NCI-H1092 (cell line): ENCODE measurements around the gene MUC12.
"Not testable (repeated sequence)": the region's sequence is repeated elsewhere in the genome, so short reads cannot be mapped to it uniquely, and the experiment has no call there.

ENCODE experiments used
- DNase-seq: peaks from one replicate; lab custom pipeline; 2025; lab: John Stamatoyannopoulos, UW

The MUC12 gene

GRCh38 chr7:101064176-101064550 lies 94.8 kb downstream of the MUC12 start:
- not testable (repeated sequence) for DNase-seq

DNA sequence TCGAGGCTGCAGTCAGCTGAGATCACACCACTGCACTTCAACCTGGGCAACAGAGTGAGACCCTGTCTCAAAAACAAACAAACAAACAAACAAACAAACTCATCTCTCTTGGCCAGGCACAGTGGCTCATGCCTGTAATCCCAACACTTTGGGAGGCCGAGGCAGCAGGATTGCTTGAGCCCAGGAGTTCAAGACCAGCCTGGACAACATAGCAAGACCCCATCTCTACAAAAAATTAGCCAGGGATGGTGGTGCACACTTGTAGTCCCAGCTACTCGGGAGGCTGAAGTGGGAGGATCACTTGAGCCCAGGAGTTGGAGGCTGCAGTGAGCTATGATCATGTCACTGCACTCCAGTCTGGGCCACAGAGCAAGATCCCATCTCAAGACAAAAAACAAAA lies 95.8 kb downstream of the MUC12 start:
- not testable (repeated sequence) for DNase-seq

DNA sequence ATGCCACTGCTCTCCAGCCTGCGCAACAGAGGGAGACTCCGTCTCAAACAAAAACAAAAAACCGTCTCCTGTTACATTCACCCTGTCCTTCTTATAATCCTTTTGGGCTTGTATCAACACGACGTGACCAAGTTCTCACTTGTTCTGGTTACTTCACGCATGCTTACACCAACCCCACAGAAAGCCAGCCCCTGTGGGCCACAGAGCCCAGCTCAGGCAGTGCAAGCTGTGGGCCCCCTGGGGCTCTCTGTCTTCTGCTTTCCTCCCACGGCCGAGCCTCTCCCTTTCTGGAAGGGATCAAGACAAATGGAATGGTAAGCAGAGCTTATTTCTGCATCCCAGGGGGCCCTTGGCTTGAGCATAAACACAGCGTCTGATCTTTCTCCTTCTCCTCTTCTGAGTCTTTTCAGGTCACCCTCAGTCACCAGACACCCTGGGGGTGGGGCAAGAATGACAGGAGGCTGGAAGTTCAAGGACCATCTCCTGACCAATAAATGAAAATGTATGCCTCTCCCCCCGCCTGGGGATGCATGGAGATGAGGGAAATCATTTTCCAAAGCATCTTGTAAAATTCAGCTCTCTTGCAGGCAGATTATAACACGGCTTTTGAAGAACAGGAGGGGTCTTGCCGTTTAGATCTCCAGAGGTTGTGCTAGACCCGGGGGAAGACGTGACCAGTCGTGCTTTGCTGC lies 96.9 kb downstream of the MUC12 start:
- no peak for DNase-seq

DNA sequence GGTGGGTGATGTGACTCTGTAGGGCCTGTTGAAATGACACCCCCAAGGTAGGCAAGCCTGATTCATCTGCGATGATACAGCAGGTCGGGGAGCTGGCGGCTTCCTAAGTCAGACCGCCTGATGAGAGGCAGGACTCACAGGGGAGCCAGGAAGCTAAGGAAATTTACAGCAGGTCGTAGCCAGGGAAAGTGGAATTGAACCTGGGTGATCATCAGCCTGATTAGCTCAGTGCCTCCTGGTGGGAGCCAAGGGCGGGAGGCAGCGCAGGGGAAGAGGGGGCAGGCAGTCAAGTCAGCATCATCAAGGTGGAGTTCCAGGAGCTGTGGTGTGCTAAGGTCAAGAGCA lies 97.4 kb downstream of the MUC12 start:
- DNase-seq = no peak

- no peak for DNase-seq
Observed at GRCh38 chr7:101068401-101068800, 99.0 kb downstream of the MUC12 start.
